ENCODE measurements around the gene NOC4L.

GRCh38 chr12:132095520-132096409 lies 48.5 kb upstream of the NOC4L start:
- TF ChIP-seq EP300 (IDR thresholded peaks at IDR 0.05; ENCODE audit: borderline replicate concordance), result no peak
- no peak for TF ChIP-seq NFIC (IDR thresholded peaks at IDR 0.05)
- TF ChIP-seq MAX (IDR thresholded peaks at IDR 0.05), result no peak
- TF ChIP-seq CEBPB (IDR thresholded peaks at IDR 0.05), result no peak
- TF ChIP-seq REST (IDR thresholded peaks at IDR 0.05; ENCODE audit: low read depth), result no peak
- TF ChIP-seq FOXM1 (IDR thresholded peaks at IDR 0.05; ENCODE audit: borderline replicate concordance, low read depth), result no peak
- no peak for TF ChIP-seq TCF12 (IDR thresholded peaks at IDR 0.05; ENCODE audit: low read depth)
- TF ChIP-seq EGR1 (IDR thresholded peaks at IDR 0.05), result no peak
- TF ChIP-seq TAF1 (IDR thresholded peaks at IDR 0.05; ENCODE audit: low read depth), result no peak
- no peak for TF ChIP-seq YY1 (IDR thresholded peaks at IDR 0.05; ENCODE audit: low read depth)
- TF ChIP-seq ZBTB7A (IDR thresholded peaks at IDR 0.05; ENCODE audit: low read depth), result no peak

Data from Ishikawa (cell line).